HepG2 (cell line): ENCODE data around the gene TTLL8.

Source experiments
- GTF3A ChIP-seq: sonication (generic); formaldehyde crosslinking; conservative IDR thresholded peaks from 2 replicates; pipeline ENCODE4 v1.4.0; 2020; ENCODE audit warnings: mild to moderate bottlenecking, missing genetic modification reagents
- PLRG1 ChIP-seq: fragments of 450-650 bp; conservative IDR thresholded peaks from 2 replicates; pipeline ENCODE4 v1.6.1; 2016
- RAD21 ChIP-seq: fragments of 450-650 bp; formaldehyde crosslinking; IDR thresholded peaks from 2 replicates; pipeline ENCODE4 v1.5.0; 2020; ENCODE audit warnings: mild to moderate bottlenecking
- SMAD1 ChIP-seq: sonication (generic); formaldehyde crosslinking; IDR thresholded peaks from 2 replicates; pipeline ENCODE4 v1.4.0; 2020; ENCODE audit warnings: missing genetic modification reagents, low read depth, mild to moderate bottlenecking, borderline replicate concordance
- TF ChIP-seq, protein P1 (sequence below): sonication (generic); formaldehyde crosslinking; IDR thresholded peaks from 2 replicates; pipeline ENCODE4 v1.4.0; 2020; ENCODE audit warnings: missing genetic modification reagents
- TF ChIP-seq, protein P2 (sequence below): sonication (generic); formaldehyde crosslinking; IDR thresholded peaks from 2 replicates; pipeline ENCODE4 v1.5.0; 2020; ENCODE audit warnings: mild to moderate bottlenecking, missing genetic modification reagents, moderate library complexity

DNA sequence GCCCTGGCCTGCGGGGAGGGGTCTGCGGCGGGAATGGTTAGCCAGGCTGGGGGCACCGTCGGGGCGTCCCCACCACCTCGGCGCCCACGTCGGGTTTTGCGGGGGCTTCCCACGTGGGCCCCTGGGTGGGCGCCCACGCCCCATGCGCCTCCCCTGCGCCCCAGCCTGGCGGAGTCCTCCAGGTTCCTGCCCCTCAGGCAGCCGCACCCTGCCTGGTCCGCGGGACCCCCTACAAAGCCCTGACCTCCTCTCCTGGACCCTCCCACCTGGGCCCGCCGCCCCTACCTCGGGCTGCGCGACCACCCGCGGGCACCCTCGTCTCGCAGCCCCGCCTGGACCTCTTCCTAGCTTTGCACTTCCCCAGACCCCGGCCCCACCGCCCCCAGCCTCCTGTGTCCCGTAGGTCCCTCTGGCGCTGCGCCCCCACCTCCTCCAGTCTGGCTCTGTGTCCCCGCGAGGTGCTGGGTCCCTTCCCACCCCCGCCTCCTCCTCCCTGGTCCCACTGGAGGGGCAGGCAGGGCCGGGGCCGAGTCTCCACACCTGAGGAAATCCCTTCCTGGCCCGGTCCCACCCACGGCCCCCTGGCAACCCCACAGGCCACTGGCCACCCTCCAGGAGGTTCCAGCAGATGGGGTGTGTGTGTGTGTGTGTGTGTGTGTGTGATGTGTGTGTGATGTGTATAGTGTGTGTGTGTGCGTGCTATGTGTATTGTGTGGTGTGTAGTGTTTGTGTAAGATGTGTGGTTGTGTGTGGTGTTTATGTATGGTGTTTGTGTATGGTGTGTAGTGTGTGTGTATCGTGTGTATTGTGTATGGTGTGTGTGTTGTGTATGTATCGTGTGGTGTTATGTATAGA lies 85.7 kb downstream of the TTLL8 start:
- TF ChIP-seq GTF3A (CRISPR knock-in tag), result no peak
- TF ChIP-seq, protein P1, sequence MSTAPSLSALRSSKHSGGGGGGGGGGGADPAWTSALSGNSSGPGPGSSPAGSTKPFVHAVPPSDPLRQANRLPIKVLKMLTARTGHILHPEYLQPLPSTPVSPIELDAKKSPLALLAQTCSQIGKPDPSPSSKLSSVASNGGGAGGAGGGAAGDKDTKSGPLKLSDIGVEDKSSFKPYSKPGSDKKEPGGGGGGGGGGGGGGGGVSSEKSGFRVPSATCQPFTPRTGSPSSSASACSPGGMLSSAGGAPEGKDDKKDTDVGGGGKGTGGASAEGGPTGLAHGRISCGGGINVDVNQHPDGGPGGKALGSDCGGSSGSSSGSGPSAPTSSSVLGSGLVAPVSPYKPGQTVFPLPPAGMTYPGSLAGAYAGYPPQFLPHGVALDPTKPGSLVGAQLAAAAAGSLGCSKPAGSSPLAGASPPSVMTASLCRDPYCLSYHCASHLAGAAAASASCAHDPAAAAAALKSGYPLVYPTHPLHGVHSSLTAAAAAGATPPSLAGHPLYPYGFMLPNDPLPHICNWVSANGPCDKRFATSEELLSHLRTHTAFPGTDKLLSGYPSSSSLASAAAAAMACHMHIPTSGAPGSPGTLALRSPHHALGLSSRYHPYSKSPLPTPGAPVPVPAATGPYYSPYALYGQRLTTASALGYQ (CRISPR knock-in tag), result no peak
- TF ChIP-seq SMAD1 (CRISPR knock-in tag), result no peak
- no peak for TF ChIP-seq PLRG1
- TF ChIP-seq RAD21 (CRISPR knock-in tag), result no peak
- TF ChIP-seq, protein P2, sequence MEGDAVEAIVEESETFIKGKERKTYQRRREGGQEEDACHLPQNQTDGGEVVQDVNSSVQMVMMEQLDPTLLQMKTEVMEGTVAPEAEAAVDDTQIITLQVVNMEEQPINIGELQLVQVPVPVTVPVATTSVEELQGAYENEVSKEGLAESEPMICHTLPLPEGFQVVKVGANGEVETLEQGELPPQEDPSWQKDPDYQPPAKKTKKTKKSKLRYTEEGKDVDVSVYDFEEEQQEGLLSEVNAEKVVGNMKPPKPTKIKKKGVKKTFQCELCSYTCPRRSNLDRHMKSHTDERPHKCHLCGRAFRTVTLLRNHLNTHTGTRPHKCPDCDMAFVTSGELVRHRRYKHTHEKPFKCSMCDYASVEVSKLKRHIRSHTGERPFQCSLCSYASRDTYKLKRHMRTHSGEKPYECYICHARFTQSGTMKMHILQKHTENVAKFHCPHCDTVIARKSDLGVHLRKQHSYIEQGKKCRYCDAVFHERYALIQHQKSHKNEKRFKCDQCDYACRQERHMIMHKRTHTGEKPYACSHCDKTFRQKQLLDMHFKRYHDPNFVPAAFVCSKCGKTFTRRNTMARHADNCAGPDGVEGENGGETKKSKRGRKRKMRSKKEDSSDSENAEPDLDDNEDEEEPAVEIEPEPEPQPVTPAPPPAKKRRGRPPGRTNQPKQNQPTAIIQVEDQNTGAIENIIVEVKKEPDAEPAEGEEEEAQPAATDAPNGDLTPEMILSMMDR (CRISPR knock-in tag), result no peak
